Measurements from ENCODE around the gene RCC1. TPM values are rescaled to one million over a fixed set of nuclear protein-coding genes. Genes with fewer than 3 reads are reported as not detected.

The RCC1 gene
- total RNA-seq, 1 experiment from 2014 or later: 103 TPM

DNA sequence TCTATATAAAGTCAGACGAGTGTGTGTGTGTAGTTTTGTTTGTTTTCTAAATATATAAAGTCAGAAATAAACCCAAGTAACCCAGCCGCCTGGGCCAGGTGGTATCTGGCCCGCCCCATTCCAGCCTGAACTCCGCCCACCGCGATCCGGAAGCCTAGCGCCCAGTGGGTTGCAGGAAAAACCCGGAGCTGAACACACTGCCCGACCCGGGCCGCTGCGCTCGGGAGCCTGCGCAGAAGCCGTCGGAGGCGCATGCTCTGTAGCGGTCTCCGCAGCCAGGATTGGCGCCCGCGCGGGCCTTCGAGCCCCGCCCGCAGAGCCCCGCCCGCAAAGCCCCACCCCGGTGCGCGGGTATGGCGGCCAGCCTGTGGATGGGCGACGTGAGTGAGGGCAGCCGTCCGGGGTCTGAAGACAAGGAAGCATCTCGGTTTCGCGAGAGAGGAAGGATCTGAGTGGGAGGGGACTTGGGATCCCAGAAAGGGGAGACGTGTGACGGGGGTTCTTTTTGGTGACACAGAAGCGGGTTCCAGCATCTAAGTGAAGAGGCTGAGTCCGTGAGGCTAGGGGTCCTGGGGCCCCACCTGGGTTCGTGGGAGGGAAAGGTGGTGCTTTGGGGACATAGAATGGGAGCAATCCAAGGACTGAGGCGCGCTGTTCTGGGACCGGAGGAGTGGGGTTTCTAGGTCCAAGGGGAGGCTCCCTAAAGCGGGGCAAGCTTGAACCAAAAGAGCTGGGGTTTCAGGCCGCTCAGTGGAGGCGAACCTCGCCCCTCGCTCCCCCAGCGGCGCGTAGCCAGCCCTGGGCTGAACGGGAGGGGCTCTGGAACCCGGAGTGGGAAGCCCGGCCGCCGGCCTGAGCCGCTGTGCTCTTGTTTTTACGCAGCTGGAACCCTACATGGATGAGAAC lies 47.2 kb downstream of the RCC1 start, which contains the start of gene TRNAU1AP (continued):
- no peak for TF ChIP-seq SMAD4 (CRISPR knock-in tag; IDR thresholded peaks at IDR 0.05)
- TF ChIP-seq, protein P1, sequence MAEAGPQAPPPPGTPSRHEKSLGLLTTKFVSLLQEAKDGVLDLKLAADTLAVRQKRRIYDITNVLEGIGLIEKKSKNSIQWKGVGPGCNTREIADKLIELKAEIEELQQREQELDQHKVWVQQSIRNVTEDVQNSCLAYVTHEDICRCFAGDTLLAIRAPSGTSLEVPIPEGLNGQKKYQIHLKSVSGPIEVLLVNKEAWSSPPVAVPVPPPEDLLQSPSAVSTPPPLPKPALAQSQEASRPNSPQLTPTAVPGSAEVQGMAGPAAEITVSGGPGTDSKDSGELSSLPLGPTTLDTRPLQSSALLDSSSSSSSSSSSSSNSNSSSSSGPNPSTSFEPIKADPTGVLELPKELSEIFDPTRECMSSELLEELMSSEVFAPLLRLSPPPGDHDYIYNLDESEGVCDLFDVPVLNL (CRISPR knock-in tag; IDR thresholded peaks at IDR 0.05; ENCODE audit: borderline replicate concordance, low read depth): no peak
- no peak for TF ChIP-seq JUN (CRISPR knock-in tag; IDR thresholded peaks at IDR 0.05)
- TF ChIP-seq, protein P2, sequence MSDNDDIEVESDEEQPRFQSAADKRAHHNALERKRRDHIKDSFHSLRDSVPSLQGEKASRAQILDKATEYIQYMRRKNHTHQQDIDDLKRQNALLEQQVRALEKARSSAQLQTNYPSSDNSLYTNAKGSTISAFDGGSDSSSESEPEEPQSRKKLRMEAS (CRISPR knock-in tag; IDR thresholded peaks at IDR 0.05): peak; percentile 81
- TF ChIP-seq, protein P3, sequence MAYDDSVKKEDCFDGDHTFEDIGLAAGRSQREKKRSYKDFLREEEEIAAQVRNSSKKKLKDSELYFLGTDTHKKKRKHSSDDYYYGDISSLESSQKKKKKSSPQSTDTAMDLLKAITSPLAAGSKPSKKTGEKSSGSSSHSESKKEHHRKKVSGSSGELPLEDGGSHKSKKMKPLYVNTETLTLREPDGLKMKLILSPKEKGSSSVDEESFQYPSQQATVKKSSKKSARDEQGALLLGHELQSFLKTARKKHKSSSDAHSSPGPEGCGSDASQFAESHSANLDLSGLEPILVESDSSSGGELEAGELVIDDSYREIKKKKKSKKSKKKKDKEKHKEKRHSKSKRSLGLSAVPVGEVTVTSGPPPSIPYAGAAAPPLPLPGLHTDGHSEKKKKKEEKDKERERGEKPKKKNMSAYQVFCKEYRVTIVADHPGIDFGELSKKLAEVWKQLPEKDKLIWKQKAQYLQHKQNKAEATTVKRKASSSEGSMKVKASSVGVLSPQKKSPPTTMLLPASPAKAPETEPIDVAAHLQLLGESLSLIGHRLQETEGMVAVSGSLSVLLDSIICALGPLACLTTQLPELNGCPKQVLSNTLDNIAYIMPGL (CRISPR knock-in tag; IDR thresholded peaks at IDR 0.05): peak; percentile 64; the same call in 1 of the 2 replicates
- peak; percentile 58 for TF ChIP-seq GABPB1 (CRISPR knock-in tag; IDR thresholded peaks at IDR 0.05)
- 0 out of 2 replicates have a peak, but pooled peaks have one; percentile 74 for TF ChIP-seq FOXP1 (CRISPR knock-in tag; IDR thresholded peaks at IDR 0.05; ENCODE audit: borderline replicate concordance)
- peak; percentile 87 for TF ChIP-seq ETV6 (CRISPR knock-in tag; IDR thresholded peaks at IDR 0.05)
- TF ChIP-seq, protein P4, sequence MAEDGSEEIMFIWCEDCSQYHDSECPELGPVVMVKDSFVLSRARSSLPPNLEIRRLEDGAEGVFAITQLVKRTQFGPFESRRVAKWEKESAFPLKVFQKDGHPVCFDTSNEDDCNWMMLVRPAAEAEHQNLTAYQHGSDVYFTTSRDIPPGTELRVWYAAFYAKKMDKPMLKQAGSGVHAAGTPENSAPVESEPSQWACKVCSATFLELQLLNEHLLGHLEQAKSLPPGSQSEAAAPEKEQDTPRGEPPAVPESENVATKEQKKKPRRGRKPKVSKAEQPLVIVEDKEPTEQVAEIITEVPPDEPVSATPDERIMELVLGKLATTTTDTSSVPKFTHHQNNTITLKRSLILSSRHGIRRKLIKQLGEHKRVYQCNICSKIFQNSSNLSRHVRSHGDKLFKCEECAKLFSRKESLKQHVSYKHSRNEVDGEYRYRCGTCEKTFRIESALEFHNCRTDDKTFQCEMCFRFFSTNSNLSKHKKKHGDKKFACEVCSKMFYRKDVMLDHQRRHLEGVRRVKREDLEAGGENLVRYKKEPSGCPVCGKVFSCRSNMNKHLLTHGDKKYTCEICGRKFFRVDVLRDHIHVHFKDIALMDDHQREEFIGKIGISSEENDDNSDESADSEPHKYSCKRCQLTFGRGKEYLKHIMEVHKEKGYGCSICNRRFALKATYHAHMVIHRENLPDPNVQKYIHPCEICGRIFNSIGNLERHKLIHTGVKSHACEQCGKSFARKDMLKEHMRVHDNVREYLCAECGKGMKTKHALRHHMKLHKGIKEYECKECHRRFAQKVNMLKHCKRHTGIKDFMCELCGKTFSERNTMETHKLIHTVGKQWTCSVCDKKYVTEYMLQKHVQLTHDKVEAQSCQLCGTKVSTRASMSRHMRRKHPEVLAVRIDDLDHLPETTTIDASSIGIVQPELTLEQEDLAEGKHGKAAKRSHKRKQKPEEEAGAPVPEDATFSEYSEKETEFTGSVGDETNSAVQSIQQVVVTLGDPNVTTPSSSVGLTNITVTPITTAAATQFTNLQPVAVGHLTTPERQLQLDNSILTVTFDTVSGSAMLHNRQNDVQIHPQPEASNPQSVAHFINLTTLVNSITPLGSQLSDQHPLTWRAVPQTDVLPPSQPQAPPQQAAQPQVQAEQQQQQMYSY (CRISPR knock-in tag; IDR thresholded peaks at IDR 0.05): peak; percentile 100
- TF ChIP-seq ATF1 (CRISPR knock-in tag; IDR thresholded peaks at IDR 0.05): no peak
- TF ChIP-seq, protein P5, sequence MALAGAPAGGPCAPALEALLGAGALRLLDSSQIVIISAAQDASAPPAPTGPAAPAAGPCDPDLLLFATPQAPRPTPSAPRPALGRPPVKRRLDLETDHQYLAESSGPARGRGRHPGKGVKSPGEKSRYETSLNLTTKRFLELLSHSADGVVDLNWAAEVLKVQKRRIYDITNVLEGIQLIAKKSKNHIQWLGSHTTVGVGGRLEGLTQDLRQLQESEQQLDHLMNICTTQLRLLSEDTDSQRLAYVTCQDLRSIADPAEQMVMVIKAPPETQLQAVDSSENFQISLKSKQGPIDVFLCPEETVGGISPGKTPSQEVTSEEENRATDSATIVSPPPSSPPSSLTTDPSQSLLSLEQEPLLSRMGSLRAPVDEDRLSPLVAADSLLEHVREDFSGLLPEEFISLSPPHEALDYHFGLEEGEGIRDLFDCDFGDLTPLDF (CRISPR knock-in tag; IDR thresholded peaks at IDR 0.05): no peak
- TF ChIP-seq ESRRA (CRISPR knock-in tag; IDR thresholded peaks at IDR 0.05; ENCODE audit: borderline replicate concordance): peak; percentile 77; the same call in 1 of the 2 replicates
- TF ChIP-seq SP1 (CRISPR knock-in tag; conservative IDR thresholded peaks at IDR 0.05): peak; percentile 95

DNA sequence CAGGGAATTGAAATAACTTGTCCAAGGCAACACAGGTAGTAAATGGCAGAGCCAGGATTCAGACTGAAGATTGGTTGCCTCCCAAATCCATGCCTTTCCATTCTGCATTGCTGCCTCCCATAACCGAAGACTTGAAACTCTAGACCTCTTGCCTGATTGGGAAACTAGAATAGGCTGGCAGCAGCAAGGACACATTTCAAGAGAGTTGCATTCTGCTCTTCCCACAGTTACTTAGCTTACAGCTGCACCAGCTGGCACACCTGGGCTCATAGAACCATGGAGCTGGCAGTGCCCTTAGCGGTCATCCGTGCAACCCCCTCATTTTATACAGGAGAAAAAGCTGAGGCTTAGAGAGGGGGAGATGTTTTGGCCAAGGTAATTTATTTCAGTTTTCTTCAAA lies 55.0 kb downstream of the RCC1 start:
- DNase-seq (ENCODE audit: low spot score): no peak
- H3K36me3 Mint-ChIP-seq: peaks cover 62% of the 10 kb centered on the region
- ChIA-PET CTCF (no interaction called here), POLR2A (no interaction called here)
- H3K4me3 Mint-ChIP-seq: no peak overlapping the region
- H3K4me1 Mint-ChIP-seq: no peaks in the 10 kb centered on the region
- no peak for ATAC-seq
- H3K27me3 Mint-ChIP-seq (ENCODE audit: low read depth): no peaks in the 10 kb centered on the region
- no peaks in the 10 kb centered on the region for H3K9me3 Mint-ChIP-seq
- H3K27ac Mint-ChIP-seq: no peak overlapping the region
- TF ChIP-seq NR1H2 (CRISPR knock-in tag; IDR thresholded peaks at IDR 0.05) (no peak), TCF7 (CRISPR knock-in tag; IDR thresholded peaks at IDR 0.05; ENCODE audit: low read depth) (no peak), FOXK1 (CRISPR knock-in tag; IDR thresholded peaks at IDR 0.05) (no peak), FOXJ3 (CRISPR knock-in tag; IDR thresholded peaks at IDR 0.05; ENCODE audit: borderline replicate concordance) (no peak), SMAD4 (CRISPR knock-in tag; IDR thresholded peaks at IDR 0.05) (no peak), TEAD1 (CRISPR knock-in tag; IDR thresholded peaks at IDR 0.05) (no peak), NFE2L1 (CRISPR knock-in tag; IDR thresholded peaks at IDR 0.05) (no peak), IRF2 (CRISPR knock-in tag; IDR thresholded peaks at IDR 0.05; ENCODE audit: borderline replicate concordance, low read depth) (no peak)
- TF ChIP-seq, protein P6, sequence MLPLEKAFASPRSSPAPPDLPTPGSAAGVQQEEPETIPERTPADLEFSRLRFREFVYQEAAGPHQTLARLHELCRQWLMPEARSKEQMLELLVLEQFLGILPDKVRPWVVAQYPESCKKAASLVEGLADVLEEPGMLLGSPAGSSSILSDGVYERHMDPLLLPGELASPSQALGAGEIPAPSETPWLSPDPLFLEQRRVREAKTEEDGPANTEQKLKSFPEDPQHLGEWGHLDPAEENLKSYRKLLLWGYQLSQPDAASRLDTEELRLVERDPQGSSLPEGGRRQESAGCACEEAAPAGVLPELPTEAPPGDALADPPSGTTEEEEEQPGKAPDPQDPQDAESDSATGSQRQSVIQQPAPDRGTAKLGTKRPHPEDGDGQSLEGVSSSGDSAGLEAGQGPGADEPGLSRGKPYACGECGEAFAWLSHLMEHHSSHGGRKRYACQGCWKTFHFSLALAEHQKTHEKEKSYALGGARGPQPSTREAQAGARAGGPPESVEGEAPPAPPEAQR (CRISPR knock-in tag; IDR thresholded peaks at IDR 0.05): no peak
- TF ChIP-seq, protein P5 (CRISPR knock-in tag; IDR thresholded peaks at IDR 0.05): no peak
- TF ChIP-seq, protein P3 (CRISPR knock-in tag; IDR thresholded peaks at IDR 0.05): no peak
- TF ChIP-seq, protein P7, sequence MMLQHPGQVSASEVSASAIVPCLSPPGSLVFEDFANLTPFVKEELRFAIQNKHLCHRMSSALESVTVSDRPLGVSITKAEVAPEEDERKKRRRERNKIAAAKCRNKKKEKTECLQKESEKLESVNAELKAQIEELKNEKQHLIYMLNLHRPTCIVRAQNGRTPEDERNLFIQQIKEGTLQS (CRISPR knock-in tag; conservative IDR thresholded peaks at IDR 0.05): no peak
